Non-pigmented ciliary epithelial cell (primary cell): Measurements from ENCODE around the gene CALHM3.
"Not testable (repeated sequence)": the region's sequence is repeated elsewhere in the genome, so short reads cannot be mapped to it uniquely, and the experiment has no call there.

Experiments
- DNase-seq: peaks from one replicate; pipeline ENCODE4 v3.0.0-alpha.2; 2010; ENCODE audit warnings: low read depth

Gene CALHM3

GRCh38 chr10:103502849-103503660, 24.0 kb upstream of the CALHM3 start:
- DNase-seq = no peak

GRCh38 chr10:103501186-103501585, 22.1 kb upstream of the CALHM3 start:
- no peak for DNase-seq

GRCh38 chr10:103500481-103500880, 21.4 kb upstream of the CALHM3 start:
- no peak for DNase-seq

DNA sequence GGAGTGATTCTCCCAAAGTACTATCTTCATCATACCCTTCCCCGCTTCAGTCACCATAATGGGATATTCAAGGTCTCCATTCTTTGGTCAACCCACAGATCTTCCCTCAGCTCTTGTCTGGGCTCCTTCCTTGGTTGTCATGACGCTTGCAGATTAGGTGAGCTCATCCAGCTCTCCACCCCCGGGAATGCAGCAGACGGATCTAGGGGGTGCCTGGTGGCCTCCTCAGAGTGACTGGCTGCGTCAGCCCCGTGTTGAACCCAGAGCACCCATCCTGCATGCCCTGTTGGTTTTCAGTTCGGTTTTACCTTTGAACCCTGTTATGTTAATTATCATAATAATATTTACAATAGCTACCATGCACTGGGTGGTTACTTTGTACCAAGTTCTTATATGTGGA, 20.8 kb upstream of the CALHM3 start:
- DNase-seq = no peak

- no peak for DNase-seq
Observed at GRCh38 chr10:103498936-103499638, 20.0 kb upstream of the CALHM3 start.

DNA sequence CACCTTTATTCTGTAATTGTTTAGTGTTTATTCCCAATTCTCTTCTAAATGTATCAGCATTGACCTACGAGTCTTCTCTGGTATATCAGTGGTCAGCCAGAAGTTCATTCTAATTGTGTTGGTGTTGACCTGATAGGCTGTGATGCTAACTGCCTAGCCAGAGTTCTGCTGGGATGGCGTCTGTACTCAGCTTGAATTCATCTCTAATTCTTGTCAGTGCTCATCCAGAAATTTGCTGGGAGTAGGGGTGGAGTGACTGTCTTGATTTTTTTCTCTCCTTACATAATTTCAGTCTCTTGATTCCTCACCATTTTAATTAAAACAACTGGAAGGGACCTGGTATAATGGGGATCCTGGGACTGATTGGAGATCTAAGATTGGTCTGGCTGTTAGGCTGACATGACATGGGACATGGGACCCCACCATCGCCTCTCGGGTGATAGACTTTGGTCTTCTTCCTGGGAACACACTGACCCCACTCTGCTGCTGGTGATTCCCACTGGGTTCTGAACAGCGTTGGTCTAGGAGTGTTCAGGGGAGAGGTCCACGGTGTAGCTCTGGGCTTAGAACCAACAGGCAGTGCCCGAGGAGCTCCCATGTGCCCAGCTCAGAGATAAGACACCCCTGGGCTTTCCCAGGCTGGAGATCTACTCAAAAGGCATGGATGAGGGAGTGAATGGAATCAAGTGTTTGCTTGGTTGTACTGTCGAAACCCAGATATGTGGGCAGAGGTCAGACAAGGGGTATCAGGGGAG, 18.3 kb upstream of the CALHM3 start:
- DNase-seq = no peak

GRCh38 chr10:103495321-103495720, 16.3 kb upstream of the CALHM3 start:
- DNase-seq = no peak

GRCh38 chr10:103493916-103494877, 15.2 kb upstream of the CALHM3 start:
- no peak for DNase-seq

GRCh38 chr10:103493362-103493915, 14.4 kb upstream of the CALHM3 start, which contains the start of gene NEURL1:
Gene NEURL1, plus strand, starts transcription at chr10:103493705. Its CDS starts 683 bp downstream, at chr10:103494388.
- no peak for DNase-seq

GRCh38 chr10:103492655-103493261, 13.7 kb upstream of the CALHM3 start:
- DNase-seq = no peak

GRCh38 chr10:103491729-103492364, 12.8 kb upstream of the CALHM3 start:
- peak; percentile 83 for DNase-seq

- no peak for DNase-seq
Observed at GRCh38 chr10:103490986-103491314, 11.9 kb upstream of the CALHM3 start.

GRCh38 chr10:103487410-103487708, 8.3 kb upstream of the CALHM3 start:
- no peak for DNase-seq

GRCh38 chr10:103486635-103487409, 7.8 kb upstream of the CALHM3 start:
- not testable (repeated sequence) for DNase-seq

DNA sequence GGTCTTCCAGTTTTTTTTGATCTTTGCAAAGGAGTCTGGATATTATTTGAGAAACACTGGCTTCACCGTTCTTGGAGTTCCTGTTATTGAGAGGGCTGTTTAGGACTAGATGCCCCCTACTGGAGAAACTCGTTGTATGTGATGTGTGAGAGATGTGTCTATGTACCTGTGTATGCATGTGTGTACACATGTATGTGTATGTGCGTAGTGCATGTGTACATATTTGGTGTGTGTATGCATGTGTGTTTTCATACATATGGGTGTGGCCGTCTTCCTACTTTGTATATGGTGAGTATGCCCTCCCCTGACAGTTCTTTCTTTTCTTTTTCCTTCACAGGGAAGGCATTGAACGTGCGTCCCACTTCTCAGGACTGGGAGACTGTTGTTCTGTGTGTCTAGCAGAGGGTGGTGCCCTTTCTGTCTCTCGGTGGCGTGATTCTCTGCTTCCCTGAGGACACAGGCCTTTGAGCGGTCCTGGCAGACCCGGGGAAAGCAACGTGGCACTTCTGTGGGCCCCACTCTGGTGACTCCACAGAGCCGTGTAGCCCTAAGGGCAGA, 3.0 kb upstream of the CALHM3 start:
- DNase-seq = no peak

DNA sequence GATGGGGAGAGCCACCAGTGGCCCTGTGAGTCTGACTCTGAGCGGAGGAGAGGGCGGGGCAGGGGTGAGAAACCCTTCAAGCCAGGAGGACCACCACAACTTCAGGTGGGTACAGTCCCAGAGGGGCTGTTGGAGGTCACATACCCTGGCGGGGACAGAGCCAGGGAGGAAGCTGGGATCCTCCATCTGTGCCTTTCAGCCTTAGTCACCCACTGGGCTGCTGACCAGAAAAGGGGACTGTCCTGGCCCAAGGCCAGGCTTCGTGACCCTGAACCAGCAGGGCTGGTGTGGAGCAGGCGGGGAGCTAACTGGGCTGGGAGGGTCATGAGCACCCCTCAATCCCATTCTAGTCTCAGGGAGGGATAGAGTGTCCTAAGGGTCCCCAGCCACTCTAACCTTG, 1.5 kb upstream of the CALHM3 start:
- no peak for DNase-seq

DNA sequence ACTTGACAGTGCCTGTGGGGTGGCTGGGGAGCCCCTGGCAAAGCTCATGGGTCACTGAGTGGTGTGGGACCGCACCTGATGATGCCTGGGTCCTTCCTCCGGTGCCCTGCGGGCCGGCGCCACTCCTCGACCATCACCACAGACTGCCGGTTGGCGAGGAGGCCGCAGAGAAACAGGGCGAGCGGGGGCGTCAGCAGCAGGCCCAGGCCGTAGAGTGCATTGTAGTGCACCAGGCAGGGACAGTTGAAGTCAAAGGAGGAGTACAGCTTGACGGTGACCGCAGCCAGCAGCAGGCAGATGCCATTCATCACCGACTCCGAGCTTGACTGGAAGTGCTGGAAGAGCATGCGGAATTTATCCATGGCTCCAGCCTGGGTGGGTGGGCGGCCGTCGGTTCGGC, 369 bp downstream of the CALHM3 start:
- DNase-seq = no peak

- DNase-seq = no peak
Observed at GRCh38 chr10:103476046-103476768, 2.8 kb downstream of the CALHM3 start.

GRCh38 chr10:103475437-103475836, 3.6 kb downstream of the CALHM3 start:
- DNase-seq = no peak
